GM18868 (cell line): ENCODE measurements around the gene ZNRD2.

Source experiments
- ATAC-seq: cut with Tn5 transposase; IDR thresholded peaks from one replicate; pipeline ENCODE4 v1.9.1; 2021; ENCODE audit warnings: mild to moderate bottlenecking, moderate library complexity; ENCODE audit not compliant: unreplicated experiment

Gene ZNRD2

DNA sequence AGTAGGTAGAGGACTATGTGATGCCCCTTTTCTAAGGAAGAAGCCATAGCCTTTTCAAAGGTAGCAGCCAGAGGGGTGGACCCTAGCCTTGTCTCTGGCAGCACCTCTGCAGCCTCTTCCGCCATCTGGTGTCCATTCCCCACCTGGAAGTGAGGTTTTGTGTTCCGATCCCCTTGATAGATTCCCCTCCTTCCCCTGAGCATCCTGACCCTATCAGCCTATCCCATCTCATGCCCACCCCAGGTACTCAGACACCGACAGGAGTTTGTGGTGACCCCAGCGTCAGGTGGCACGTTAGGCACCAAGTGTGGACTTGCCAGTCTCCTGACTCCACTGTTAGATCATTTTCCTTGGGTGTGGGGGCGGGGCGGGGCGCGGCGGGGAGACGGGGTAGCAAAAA, 1.7 kb downstream of the ZNRD2 start:
- ATAC-seq: no peak

DNA sequence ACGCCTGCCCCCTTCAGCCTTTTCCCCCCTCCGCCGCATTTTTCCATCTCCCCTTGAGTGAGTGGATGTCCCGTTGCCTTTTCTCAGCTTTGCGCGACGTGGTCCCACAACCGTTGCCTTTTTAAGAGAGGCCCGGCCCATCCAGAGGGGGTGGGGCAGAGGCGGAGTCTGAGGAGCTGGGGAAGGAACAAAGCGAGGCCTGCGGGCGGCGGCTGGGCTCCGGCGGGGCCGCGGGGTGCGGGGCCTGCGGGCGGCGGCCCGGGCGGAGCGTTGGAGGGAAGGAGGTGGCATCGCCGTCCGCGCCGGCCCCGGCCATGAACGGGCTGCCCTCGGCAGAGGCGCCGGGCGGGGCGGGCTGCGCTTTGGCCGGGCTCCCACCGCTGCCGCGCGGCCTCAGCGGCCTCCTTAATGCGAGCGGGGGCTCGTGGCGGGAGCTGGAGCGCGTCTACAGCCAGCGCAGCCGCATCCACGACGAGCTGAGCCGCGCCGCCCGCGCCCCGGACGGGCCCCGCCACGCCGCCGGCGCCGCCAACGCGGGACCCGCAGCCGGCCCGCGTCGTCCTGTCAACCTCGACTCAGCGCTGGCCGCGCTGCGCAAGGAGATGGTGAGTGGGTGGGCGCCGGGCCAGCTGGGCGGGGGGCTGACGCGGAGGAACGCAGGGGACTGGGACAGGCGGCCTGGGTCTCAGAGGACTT, 2.2 kb downstream of the ZNRD2 start, which contains the start of gene FAM89B:
Gene FAM89B (plus strand): TSS at position 183 of the 696 bp plus-strand sequence. CDS start 132 bp downstream, at position 315.
- no peak for ATAC-seq

DNA sequence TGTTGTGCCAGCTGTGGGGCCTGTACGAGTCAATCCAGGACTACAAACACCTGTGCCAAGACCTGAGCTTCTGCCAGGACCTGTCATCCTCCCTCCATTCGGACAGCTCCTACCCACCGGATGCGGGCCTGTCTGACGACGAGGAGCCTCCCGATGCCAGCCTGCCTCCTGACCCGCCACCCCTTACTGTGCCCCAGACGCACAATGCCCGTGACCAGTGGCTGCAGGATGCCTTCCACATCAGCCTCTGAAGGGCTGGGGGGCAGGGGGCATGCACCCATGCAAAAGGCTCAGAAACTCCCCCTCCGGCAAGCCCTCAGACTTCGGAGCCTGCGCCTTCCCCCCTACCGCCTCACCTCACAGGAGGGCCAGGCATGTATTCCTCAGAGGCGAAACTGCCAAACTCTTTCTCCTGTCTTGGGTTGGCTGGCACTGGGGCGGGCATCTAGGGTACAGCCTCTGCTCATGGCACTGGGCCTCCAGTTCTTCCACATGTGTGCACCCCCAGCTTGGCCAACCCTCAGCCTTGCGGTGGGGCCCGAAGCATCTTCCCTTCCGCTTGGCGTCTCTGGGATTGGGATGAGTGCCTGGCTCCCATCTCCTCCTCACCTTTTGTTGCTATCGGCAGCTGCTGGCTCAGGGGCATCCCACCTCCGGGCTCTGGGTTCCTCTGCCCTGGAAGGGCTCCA, 3.3 kb downstream of the ZNRD2 start:
- ATAC-seq: no peak

DNA sequence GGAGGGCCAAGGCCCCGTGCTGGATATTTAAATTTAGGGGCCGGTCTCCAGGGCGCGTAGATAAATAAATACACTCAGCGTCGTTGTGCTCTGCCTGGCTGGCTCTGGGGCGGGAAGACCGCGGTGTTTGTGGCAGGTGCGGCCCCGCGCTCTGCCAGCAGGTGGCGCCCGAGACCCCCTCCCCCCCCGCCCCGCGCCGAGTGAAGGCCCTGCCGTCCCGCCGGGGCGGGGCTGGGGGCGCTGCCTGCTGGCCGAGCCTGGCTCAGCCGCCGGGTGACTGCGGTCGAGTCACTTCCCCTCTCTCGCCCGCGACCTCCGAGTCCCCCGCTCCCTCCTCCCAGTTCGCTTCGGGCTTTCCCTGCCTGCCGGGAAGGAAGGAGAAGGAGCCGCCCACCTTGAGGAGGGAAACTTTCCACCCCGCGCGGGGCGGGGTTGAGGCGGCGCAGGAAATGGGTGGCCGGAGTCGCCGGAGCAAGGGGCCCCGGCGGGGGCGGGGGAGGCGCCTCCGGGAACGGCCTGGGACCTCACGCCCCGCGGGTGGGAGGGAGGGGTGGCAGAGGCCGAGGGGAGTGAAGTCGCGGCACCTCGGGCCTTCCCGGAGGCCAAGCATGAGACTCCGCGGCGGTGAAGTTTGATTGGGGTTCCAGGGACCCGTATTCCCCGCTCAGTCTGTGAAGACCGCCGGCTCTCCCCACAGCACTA, 4.0 kb downstream of the ZNRD2 start:
- ATAC-seq: peak; percentile 27

DNA sequence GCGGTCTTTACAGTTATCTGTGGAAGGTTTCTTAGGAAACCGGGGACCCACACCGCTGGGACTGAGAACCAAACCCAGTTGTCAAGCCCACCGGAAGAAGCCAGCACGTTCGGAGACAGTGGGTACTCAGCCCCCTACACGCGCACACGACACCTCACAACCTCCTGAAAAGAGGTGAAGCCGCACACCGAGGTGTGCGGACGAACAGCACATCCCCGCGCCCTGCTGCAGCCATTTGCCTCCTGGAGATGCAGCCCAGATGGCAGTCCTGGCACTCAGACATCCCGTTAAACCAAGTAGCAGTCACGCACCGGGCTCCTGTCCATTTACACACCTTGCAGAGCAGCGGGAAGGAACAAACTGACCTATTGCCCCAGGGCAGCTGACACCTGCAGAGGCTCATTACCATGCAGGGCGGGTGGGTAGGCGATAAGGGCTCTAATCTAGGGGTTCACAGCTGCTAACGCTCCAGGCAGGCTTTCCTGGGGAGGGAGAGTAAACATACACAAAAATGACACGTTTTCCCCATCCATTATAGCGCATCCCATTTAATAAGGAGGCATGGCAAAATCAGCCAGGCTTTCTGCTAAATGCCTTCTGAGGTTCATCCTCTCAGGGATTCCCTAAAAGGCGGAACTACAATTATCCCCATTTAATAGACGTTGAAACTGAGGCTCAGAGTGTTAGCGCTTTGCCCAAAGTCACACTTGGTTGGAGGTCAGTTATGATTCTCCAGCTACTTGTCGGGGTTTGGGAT, 4.7 kb downstream of the ZNRD2 start:
- no peak for ATAC-seq

DNA sequence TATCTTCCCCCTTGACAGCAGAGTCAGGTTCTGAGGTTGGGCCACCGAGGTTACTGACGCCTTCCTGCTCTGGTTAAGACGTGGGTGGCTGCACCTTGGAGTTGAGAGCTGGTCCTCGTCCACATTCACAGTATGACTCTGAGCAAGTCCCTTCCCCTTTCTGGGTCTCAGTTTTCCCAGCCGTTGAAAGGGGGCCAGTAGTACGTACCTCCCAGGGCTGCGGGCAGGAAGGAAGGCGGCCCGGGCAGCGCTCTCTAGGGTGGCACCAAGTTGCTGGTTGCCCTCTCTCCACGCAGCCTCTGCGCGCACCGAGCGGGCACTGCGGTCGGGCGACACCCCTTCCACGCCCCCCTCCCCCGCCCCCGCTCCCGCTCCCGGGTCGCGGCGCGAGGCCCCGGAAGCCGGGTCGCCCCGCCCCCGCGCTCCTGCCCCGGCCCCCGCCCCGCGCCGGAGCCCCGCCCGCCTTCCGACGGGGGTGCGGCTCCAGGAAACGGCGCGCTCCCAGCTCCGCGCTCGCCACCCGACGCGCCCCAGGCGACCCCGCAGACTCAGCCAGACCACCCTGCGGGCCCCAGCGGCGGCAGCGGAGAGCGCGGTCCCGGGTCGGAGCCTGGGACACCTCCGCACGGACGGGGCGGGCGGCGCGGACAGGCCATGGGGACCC, 5.4 kb downstream of the ZNRD2 start, which contains the start of gene EHBP1L1:
Gene EHBP1L1 (plus strand): TSS at position 486 of the 664 bp plus-strand sequence. CDS start 250 bp downstream, outside the sequence.
- ATAC-seq: no peak

DNA sequence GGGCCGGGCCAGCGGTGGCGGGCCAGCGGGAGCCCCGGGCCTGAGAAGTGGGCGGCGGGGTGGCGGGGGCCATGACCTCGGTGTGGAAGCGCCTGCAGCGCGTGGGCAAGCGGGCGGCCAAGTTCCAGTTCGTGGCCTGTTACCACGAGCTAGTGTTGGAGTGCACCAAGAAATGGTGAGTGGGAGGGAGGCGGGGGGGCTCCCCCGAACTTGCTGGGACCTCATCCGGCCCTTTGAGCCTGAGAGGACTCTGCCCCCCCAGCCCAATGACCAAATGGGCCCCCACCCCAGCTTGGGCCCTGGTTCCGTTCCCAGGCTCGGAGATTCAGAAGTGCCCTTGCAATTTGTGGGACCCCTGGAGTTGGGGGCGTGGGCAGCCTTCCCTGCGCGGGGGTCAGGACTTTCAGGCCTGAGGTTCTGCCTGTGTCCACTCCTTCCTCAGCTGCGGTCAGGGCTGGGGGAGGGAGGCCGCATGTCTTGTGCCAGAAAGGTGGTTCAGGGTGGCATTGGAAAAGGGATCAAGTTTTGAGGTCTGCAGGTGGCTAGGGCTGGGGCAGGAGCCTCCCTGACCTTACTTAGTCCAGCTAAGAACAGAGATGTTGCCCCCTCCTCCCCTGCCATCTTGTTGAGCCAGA, 6.1 kb downstream of the ZNRD2 start:
- ATAC-seq: no peak

DNA sequence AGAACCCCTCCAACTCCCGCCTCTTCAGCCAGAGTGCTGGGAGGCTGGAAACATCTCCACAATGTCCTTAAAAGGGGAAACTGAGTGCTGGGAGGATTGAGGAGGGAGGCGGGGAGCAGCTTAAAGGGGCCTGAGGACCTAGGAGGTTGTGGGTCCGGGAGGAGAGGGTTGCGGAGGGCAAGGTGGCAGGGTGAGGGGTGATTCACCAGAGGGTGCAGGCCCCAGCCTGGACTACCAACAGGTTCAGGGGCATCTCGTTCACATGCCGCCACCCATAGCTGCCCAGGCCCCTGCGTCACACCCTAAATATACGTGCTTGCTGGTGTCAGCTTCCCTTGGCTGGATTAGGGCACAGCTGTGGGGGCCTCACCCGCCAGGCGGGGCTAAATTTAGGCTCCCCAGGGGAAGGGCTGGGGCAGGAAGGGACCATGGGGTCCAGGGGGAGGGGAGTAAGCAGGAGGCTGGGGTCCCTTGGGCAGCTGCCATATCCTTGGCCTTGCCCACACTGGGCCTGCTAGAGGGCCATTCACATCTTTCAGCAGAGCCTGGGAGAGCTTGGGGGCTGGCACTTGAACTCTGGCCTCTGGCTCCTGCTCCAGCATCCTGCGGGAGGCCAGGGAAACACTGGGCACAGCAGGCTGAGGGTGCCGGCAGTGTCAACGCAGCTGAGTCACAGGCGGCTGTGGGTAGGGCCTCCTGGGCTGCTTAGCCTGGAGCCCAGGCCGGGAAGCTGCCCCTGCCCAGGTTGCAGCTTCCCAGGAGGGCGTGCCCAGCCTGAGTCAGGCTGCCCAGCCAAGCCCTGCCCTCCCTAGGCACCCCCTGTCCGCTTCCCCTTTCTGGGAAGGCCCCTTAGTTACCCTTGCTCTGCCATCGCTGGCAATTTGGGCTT, 6.8 kb downstream of the ZNRD2 start:
- no peak for ATAC-seq

DNA sequence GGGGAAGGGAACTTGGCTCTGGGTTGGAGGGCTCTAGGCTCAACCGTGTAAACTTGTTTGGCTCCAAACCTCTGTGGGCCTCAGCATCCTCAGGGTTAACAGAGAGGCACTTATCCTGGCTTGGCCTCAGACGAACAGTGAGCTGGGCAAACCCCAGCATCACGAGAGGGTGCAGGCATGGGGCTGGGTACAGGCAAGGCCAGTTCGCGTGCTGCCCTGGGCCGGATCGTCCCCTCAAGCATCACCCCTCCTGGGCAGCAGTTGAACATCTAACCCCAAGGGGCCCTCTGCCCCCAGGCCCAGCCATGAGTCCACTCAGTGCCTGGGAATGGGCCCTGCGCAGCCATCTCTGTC, 7.5 kb downstream of the ZNRD2 start:
- no peak for ATAC-seq

DNA sequence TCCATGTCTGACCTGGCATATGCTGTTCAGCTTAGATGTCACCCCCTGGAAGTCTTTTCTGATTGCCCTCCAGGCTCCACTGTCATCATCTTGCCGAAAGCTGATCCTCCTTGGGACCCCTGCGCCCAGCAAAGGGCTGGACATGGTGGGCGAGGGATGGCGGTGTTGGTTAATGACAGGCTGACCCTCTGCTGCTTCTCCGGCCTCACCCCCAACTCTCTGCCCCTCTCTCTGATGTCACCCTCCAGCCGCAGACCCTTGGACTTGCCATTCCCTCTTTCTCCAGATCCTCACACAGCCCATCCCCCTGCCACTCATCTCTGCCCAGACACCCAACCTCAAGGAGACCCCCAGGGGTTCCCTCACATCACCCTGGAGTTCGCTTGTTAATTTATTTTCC, 7.9 kb downstream of the ZNRD2 start:
- no peak for ATAC-seq

DNA sequence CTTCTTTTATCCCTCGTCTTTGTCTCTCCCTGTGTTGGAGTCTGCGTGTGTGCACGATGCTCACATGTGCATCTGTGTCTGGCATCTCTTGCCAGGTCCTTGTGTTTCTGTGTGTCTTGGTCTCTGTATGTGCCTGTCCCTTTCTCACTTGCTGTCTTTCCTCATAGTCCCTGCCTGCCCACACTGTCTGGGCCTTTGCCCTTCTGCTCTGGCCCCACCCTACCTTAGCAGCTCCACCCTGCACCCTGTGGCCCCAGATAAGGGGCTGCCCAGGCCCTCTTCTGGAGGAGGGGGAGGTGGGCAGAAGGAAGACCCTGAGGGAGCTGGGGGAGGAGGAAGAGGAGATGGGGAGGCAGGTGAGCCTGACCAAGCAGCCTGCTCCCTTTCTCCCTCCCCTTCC, 8.4 kb downstream of the ZNRD2 start:
- ATAC-seq: no peak

DNA sequence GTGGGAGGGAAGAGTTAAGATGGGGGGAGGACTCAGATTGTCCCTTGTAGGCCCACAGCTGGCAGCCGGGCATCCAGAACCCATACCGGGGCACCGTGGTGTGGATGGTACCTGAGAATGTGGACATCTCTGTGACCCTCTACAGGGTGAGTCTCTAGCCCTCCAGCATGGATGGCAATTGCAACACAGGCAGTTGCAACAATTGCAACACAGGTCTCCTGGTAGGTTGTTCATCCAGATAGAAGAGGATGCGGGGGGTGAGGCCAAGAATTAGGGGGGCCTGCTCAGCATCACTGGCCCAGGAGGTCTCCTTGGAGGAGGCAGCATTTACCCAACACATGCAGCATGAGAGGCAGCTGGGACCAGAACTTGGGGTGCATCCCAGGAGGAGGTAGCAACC, 9.0 kb downstream of the ZNRD2 start:
- no peak for ATAC-seq

DNA sequence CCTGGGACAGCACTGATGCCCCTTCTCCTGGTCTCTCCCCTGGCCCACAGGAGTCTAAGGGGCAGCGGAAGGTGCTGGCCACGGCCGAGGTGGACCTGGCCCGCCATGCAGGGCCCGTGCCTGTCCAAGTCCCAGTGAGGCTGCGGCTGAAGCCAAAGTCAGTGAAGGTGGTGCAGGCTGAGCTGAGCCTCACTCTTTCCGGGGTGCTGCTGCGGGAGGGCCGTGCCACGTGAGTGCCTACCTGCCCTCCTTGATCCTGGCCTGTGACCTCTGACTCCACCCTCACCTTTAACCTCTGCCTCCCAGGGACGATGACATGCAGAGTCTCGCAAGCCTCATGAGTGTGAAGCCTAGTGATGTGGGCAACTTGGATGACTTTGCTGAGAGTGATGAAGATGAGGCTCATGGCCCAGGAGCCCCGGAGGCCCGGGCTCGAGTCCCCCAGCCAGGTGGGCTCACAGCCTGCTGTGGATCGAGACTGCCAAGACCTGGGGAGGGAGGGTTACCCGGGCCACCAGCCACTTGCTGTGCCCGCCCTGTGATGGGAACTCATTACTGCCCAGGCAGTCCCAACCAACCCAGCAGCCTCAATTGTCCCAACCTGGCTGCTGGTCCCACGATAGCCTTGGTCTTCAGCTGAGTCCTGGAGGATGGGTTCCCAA, 9.9 kb downstream of the ZNRD2 start:
- no peak for ATAC-seq

DNA sequence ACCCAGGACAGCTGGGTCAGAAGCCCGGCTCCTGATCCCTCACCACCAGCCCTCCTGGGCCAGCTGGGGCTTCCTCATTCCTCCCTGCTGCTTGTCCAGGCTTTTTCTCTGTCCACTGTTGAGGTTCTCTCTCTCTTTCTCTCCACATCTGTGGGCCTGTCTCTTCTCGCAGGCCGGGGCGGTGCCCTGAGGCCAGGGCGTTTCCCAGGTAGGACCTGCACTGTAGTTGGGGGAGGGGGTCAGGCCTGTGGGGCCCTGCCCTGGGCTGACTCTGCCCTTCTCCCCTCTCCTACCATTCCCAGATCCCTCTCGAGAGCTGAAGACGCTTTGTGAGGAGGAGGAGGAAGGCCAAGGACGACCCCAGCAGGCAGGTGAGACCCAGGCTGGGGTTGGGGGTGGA, 10.5 kb downstream of the ZNRD2 start:
- ATAC-seq: no peak

DNA sequence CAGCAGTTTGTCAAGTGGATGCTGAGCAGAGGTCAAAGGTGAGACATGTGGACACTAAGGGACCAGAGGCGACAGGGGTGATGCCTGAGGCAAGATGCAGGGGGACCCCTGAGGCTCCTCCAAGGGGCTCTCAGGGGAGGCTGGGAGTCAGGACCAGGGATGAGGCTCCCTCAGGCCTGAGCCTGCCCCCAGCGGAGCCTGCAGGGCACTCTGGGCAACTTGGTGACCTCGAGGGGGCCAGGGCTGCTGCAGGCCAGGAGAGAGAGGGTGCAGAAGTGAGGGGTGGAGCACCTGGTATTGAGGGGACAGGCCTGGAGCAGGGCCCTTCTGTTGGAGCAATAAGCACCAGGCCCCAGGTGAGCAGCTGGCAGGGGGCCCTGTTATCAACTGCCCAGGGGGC, 11.7 kb downstream of the ZNRD2 start:
- no peak for ATAC-seq

DNA sequence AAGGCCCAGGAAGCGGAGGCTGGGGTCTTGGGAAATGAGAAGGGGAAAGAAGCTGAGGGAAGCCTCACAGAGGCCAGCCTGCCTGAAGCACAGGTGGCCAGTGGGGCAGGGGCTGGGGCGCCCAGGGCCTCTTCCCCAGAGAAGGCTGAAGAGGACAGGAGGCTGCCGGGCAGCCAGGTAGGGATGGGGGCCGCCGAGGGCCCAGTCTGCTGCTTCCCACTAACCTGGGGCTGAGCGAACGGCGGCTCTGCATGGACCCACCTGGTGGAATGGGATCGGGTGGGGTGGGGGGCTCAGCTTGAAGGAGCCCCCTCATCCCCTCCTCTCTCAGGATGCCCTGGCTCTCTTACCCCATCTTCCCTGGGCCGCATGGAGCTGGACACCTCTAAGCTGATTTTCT, 13.3 kb downstream of the ZNRD2 start:
- no peak for ATAC-seq

DNA sequence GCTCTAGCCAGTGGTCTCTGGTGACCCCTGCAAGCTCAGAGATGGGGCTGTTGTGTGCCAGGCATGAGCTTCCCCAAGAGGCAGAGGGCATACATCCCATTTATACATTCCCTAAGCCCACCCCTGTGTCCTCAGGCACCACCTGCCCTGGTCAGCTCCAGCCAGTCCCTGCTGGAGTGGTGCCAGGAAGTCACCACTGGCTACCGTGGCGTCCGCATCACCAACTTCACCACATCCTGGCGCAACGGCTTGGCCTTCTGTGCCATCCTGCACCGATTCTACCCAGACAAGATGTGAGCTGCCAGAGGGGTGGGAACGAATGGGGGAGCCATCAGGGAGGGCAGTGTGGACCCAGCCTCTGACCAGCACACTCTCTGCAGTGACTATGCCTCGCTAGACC, 13.8 kb downstream of the ZNRD2 start:
- ATAC-seq: no peak

DNA sequence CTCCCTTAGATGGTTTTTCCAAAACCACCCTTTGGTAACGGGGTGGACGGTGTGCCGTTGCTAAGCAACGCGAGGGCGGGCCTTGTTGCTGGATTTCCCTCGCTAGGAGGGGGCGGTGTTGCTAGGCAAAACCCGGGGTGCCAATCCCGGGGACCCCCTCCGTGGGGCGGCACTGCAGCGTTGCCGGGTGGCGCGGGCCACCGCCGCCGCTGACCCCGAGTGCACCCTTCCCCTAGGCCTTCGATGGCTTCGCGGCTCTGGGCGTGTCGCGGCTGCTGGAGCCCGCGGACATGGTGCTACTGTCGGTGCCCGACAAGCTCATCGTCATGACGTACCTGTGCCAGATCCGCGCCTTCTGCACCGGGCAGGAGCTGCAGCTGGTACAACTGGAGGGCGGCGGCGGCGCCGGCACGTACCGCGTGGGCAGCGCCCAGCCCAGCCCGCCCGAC, 14.5 kb downstream of the ZNRD2 start:
- ATAC-seq: no peak
